Effector memory CD4-positive, alpha-beta T cell (primary cell): ENCODE measurements around the gene MYOM1.
"Not testable (repeated sequence)": the region's sequence is repeated elsewhere in the genome, so short reads cannot be mapped to it uniquely, and the experiment has no call there.

ENCODE experiments used
- DNase-seq, 3 donors: peaks; one replicate each; pipeline ENCODE4 v3.0.0-alpha.2; 2020
- H3K27ac ChIP-seq: 2 replicates; pipeline ENCODE4 v1.7.0; 2013; ENCODE audit warnings: mild to moderate bottlenecking, low read length, moderate library complexity; ENCODE audit not compliant: insufficient read depth, poor library complexity, severe bottlenecking
- H3K27me3 ChIP-seq: replicated peaks from 2 replicates; pipeline ENCODE4 v1.7.0; 2013; ENCODE audit warnings: mild to moderate bottlenecking, low read length; ENCODE audit not compliant: insufficient read depth, control insufficient read depth, poor library complexity, severe bottlenecking
- H3K36me3 ChIP-seq: 2 replicates; pipeline ENCODE4 v1.7.0; 2013; ENCODE audit warnings: mild to moderate bottlenecking, low read length, moderate library complexity; ENCODE audit not compliant: control insufficient read depth, insufficient read depth
- H3K4me1 ChIP-seq: 2 replicates; pipeline ENCODE4 v1.7.0; 2013; ENCODE audit warnings: low read length, mild to moderate bottlenecking; ENCODE audit not compliant: control insufficient read depth, insufficient read depth, poor library complexity, severe bottlenecking
- H3K4me3 ChIP-seq: 2 replicates; pipeline ENCODE4 v1.7.0; 2013; ENCODE audit warnings: low read length, low read depth, mild to moderate bottlenecking; ENCODE audit not compliant: insufficient read depth, poor library complexity, severe bottlenecking
- H3K9me3 ChIP-seq: 2 replicates; pipeline ENCODE4 v1.7.0; 2013; ENCODE audit warnings: mild to moderate bottlenecking, low read length, moderate library complexity; ENCODE audit not compliant: control insufficient read depth

The MYOM1 gene

DNA sequence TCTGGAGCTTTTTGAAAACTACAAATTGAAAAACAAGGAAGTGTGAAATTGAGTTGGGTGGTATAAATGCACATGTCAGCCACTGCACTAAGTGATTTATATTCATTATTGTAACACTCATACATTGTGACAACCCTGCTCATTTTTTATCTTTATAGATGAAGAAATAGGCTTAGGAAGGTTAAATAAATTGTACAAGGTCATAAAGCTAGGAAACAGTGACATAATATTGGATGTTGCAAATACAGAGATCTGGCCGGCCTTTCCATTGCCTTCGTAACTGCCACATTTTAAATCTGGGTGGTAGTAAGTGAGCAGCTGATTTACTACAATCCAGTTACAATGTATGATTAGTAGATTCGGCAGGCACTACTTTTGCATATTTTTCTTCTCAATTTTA, 130.2 kb downstream of the MYOM1 start:
- Histone ChIP-seq H3K27me3 (no peaks in the 10 kb centered on the region), H3K36me3 (no peaks in the 10 kb centered on the region), H3K9me3 (no peaks in the 10 kb centered on the region), H3K27ac (no peak overlapping the region), H3K4me1 (no peaks in the 10 kb centered on the region), H3K4me3 (no peak overlapping the region)
- no peak for DNase-seq

DNA sequence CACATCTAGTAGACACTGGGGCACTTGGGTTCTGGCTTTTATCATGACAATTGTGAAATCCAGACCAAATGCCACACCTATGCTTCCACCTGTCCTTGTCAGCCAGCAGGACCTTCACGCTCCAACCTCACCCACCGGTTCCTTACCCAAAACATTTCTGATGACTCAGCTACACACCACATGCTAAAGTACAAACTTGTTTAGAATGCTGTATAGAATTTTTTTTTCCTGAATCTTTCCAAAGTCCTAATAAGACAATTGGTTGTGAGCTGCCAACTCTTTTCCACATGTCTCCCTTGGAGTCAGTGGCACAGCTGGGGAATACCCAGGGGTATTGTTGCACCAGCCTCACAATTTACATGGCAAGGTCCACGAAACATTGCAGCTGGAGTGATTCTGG, 131.3 kb downstream of the MYOM1 start:
- no peaks in the 10 kb centered on the region for H3K27me3 ChIP-seq
- H3K9me3 ChIP-seq: no peaks in the 10 kb centered on the region
- DNase-seq: no peak
- H3K4me1 ChIP-seq: no peaks in the 10 kb centered on the region
- no peaks in the 10 kb centered on the region for H3K36me3 ChIP-seq
- H3K27ac ChIP-seq: no peak overlapping the region
- H3K4me3 ChIP-seq: no peak overlapping the region

DNA sequence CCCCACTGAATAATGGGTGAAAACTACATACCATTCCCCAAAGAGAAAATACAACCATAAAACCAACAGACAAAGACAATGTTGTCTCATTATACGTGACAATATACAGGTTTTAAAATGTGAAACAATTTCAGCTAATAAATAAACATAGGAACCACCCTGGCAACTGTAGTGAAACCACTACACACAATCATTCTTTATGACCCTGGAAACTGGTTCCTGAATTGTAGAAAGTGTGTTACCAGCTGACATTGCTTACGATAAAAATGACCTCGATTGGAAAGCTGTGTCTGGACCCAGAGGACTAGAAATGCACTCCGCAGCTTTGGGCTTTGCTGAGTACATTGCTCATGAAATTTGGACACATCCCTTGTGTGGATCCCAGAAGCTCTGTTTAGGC, 132.9 kb downstream of the MYOM1 start:
- no peaks in the 10 kb centered on the region for H3K27me3 ChIP-seq
- no peak for DNase-seq

DNA sequence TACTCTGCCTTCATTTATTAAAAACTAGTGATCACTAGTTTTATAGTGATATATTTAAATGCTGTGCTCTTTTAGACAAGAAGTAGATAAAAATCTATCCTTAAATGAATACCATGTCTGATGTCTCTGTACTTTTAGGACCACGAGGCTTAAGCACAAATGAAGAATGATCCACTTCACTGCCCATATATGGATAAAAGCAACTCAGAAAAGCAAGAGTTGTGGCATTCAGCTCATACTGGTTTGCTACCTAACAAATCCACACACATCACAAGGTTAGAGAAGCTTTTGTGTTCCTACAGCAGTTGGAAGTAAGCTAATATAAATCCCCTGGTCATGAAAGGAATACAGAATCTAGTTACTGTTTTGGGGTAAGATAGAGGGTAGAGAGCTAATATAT, 134.2 kb downstream of the MYOM1 start:
- DNase-seq: no peak
- Histone ChIP-seq H3K9me3 (no peaks in the 10 kb centered on the region), H3K27ac (no peak overlapping the region), H3K4me3 (no peak overlapping the region), H3K27me3 (no peaks in the 10 kb centered on the region), H3K36me3 (no peaks in the 10 kb centered on the region), H3K4me1 (no peaks in the 10 kb centered on the region)

More for the DNA sequence above, 132.9 kb downstream of the MYOM1 start:
- no peak overlapping the region for H3K4me3 ChIP-seq
- H3K9me3 ChIP-seq: no peaks in the 10 kb centered on the region
- no peak overlapping the region for H3K27ac ChIP-seq
- no peaks in the 10 kb centered on the region for H3K4me1 ChIP-seq
- H3K36me3 ChIP-seq: no peaks in the 10 kb centered on the region

DNA sequence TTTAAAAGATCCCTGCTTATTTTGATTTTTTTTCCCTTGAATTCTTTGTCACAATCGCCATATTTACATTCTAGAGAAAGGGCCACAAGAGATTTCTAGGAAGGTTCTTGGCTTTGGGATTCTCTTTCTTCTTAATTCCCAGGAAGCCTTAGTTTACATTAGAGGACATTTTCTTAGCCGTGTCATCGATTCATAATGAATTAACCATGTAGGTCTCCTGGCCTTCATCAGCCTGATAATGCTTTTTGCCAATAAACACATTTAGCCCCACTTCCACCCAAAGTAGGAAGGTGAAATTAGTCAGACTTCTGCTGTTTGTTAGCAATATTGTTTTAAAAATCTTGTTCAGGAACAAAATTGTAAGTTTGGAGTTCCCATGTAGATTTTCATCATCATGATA, 135.6 kb downstream of the MYOM1 start:
- H3K4me1 ChIP-seq: no peaks in the 10 kb centered on the region
- H3K4me3 ChIP-seq: no peak overlapping the region
- no peak overlapping the region for H3K27ac ChIP-seq
- no peaks in the 10 kb centered on the region for H3K27me3 ChIP-seq
- no peaks in the 10 kb centered on the region for H3K9me3 ChIP-seq
- DNase-seq: no peak
- no peaks in the 10 kb centered on the region for H3K36me3 ChIP-seq

DNA sequence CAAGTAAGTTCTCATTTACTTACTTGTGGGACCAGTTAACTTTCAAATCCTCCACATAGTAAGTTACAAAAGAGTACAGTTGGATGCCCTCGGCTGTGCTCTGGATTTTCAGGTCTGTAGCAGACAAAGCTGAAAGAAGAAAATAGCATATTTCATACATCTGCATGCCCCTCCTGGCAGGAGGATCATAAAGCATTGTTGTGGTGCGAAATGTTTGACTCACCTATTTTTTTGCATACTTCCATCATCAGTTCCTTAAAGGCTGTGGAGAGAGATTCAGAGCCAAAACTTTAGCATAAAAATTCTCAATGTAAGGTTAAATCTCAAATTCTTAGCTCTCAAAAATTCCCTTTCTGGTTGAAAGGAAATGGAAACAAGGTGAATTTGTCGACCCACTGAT, 136.0 kb downstream of the MYOM1 start:
- no peak for DNase-seq
- Histone ChIP-seq H3K4me1 (no peaks in the 10 kb centered on the region), H3K27ac (no peak overlapping the region), H3K36me3 (no peaks in the 10 kb centered on the region), H3K4me3 (no peak overlapping the region), H3K9me3 (no peaks in the 10 kb centered on the region), H3K27me3 (no peaks in the 10 kb centered on the region)

DNA sequence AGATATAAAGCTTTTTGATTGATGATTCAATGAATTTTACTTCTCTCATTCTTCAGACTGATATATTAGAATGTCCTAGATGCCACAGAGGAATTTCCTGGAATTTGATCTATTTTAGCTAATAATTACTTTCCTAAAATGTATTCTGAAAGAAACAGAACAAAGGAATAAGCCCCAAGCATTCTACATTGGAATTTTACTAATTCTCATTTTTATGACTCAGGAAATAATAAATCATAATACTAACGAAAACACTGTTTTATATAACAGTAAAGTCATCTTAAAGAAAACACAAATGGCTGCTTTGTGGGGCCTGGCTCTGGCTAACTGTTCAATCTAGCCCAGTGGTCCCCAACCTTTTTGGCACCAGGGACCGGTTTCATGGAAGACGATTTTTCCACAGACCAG, 138.2 kb downstream of the MYOM1 start:
- Histone ChIP-seq H3K9me3 (no peaks in the 10 kb centered on the region), H3K4me3 (no peak overlapping the region), H3K27me3 (no peaks in the 10 kb centered on the region), H3K4me1 (no peaks in the 10 kb centered on the region), H3K36me3 (no peaks in the 10 kb centered on the region), H3K27ac (no peak overlapping the region)
- no peak for DNase-seq

DNA sequence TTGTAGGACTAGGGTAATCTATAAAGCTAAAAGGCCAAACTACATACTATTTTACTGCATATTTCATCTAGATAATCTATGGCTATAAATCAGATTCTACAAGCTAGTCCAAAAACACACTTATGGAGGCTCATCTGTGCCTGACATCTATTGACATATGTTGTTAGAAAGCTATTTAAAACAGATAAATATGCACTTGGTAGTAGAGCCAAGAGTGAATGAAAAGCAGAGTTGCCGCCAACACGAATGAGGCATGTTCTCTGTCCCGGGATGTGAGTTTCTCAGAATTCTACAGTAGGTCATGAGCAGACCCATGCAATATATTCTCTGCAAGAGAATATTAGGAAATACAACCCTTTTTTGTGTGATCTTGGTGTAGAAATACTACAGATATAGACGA, 140.1 kb downstream of the MYOM1 start:
- H3K27ac ChIP-seq: no peak overlapping the region
- H3K9me3 ChIP-seq: no peaks in the 10 kb centered on the region
- DNase-seq: no peak
- H3K27me3 ChIP-seq: no peaks in the 10 kb centered on the region
- no peaks in the 10 kb centered on the region for H3K36me3 ChIP-seq
- H3K4me1 ChIP-seq: no peaks in the 10 kb centered on the region
- H3K4me3 ChIP-seq: no peak overlapping the region

DNA sequence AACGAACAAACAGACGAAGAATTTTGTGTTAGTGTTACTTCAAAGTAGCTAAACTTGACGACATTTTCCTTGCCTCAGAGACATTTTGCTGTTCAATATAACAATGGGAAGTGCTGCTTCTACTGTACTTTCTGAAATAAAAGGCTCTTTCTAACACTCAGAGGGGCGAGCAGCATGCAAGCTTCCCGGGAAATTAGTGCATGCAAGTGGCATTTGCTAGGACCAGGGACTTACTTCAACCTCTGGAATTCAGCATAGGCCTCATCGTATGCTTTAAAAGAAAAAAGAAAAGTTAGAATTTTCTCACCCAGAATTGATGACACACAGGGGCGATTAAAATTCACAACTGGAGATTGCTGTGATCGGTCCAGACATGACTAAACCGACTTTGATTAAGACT, 144.3 kb downstream of the MYOM1 start:
- no peaks in the 10 kb centered on the region for H3K36me3 ChIP-seq
- H3K4me1 ChIP-seq: no peaks in the 10 kb centered on the region
- no peaks in the 10 kb centered on the region for H3K9me3 ChIP-seq
- no peak overlapping the region for H3K4me3 ChIP-seq
- H3K27ac ChIP-seq: no peak overlapping the region
- DNase-seq: no peak
- no peaks in the 10 kb centered on the region for H3K27me3 ChIP-seq

DNA sequence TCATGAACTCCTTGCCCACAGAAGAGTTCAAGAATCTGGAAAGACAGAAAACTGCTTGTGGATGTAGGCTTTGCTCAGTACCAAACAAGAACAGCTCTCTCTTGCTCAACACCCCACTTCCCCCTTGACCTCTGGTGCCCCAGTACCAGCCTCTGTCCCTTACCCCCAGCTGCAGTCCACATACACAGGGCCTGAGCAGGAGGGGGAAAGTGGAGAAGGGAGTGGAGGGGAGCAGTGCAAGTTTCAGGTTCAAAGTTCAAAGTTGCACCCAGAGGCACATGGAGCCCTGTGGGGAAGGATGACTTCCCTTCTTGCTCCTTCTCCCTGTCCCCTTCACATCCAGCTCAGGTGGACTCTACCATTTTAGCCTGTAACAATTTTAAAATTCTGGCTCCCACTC, 145.7 kb downstream of the MYOM1 start:
- DNase-seq: no peak
- Histone ChIP-seq H3K4me3 (no peak overlapping the region), H3K36me3 (no peaks in the 10 kb centered on the region), H3K9me3 (no peaks in the 10 kb centered on the region), H3K27me3 (no peaks in the 10 kb centered on the region), H3K4me1 (no peaks in the 10 kb centered on the region), H3K27ac (no peak overlapping the region)

DNA sequence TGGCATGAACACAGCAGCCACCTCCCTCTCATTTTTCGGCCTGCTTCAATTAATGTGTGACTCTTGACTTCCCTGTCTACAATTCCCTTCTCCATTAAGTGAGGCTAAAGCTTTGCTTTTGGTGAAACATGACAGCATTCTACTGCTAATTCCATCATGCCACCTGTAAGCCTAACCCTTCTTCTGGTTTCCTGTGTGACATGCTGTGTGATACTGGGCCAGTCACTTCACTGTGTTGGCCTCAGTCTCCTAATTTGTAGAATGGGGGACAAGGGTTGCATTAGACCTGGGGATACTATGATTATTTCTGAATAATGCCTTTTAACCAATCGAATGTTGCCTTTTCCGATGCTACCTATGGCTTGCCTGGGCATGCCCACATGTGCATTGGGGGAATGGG, 146.4 kb downstream of the MYOM1 start:
- not testable (repeated sequence) for H3K4me3 ChIP-seq, H3K27me3 ChIP-seq, H3K36me3 ChIP-seq, DNase-seq, H3K27ac ChIP-seq, H3K9me3 ChIP-seq, H3K4me1 ChIP-seq
